Upper lobe of left lung (tissue), 6 donors: ENCODE measurements around the gene RPGRIP1L. TPM values are rescaled to one million over a fixed set of nuclear protein-coding genes. Genes with fewer than 3 reads are reported as not detected.

Source experiments
- ATAC-seq, 2 donors: fragments of 200-7000 bp; cut with Tn5 transposase; one replicate each; pipeline ENCODE4 v1.9.1; 2022; ENCODE audit warnings: mild to moderate bottlenecking in 2 of 2, moderate library complexity in 2 of 2; ENCODE audit not compliant: low FRiP score in 2 of 2
- DNase-seq, 2 donors: peaks; one replicate each; pipeline ENCODE4 v3.0.0-alpha.2; 2019 to 2020
- H3K27ac ChIP-seq, 4 donors: fragments of 200-600 bp; sonication (generic); one replicate each; pipeline ENCODE4 v1.5.1; 2016 to 2019
- H3K27me3 ChIP-seq, 4 donors: fragments of 200-600 bp; sonication (generic); one replicate each; pipeline ENCODE4 v1.5.1; 2017 to 2019
- H3K36me3 ChIP-seq, 4 donors: fragments of 200-600 bp; sonication (generic); one replicate each; pipeline ENCODE4 v1.5.1; 2016 to 2019
- H3K4me1 ChIP-seq, 4 donors: fragments of 200-600 bp; sonication (generic); one replicate each; pipeline ENCODE4 v1.5.1; 2018 to 2019
- H3K4me3 ChIP-seq, 4 donors: fragments of 200-600 bp; sonication (generic); one replicate each; pipeline ENCODE4 v1.5.1; 2017 to 2019; ENCODE audit warnings: mild to moderate bottlenecking in 2 of 4, moderate library complexity in 1 of 4
- H3K9me3 ChIP-seq, 4 donors: fragments of 200-600 bp; sonication (generic); one replicate each; pipeline ENCODE4 v1.5.1; 2018 to 2019
- EP300 ChIP-seq, 4 donors: sonication (generic); formaldehyde crosslinking; IDR thresholded peaks; one replicate each; pipeline ENCODE4 v1.5.1; 2017; ENCODE audit warnings: antibody characterized with exemption in 4 of 4, control low read depth in 2 of 4
- POLR2A ChIP-seq, 4 donors: fragments of 450-650 bp; IDR thresholded peaks; one replicate each; pipeline ENCODE4 v1.5.1; 2016 to 2017; ENCODE audit warnings: antibody characterized with exemption in 4 of 4, mild to moderate bottlenecking in 2 of 4
- POLR2AphosphoS5 ChIP-seq, 2 donors: sonication (generic); formaldehyde crosslinking; IDR thresholded peaks; one replicate each; pipeline ENCODE4 v1.5.1; 2017; ENCODE audit warnings: antibody characterized with exemption in 2 of 2
- WGBS, 2 donors: methylation state at CpG; one replicate each; pipeline ENCODE4 v1.1.5; 2017 to 2018; 5-methylcytosine and 5-hydroxymethylcytosine counted together
- total RNA-seq, 6 donors: library from RNA; depleted of rRNA in 4 of 6; stranded (reverse); fragments of >200 nt in 4 of 6; gene quantifications; one replicate each; pipeline versions ENCODE4 v1.1.0 to v1.2.1, GENCODE V29; 2016 to 2021
- TF ChIP-seq, protein P1 (sequence below), 6 experiments: fragments of 450-650 bp in 4 of 6; fragments of 200-600 bp in 2 of 6; sonication (generic) in 2 of 6; IDR thresholded peaks; one replicate each; pipeline ENCODE4 v1.5.1; 2016 to 2019; ENCODE audit warnings: antibody characterized with exemption in 6 of 6
- donor health status: DM: no; HTN: no; CAD: no; lungs with moderate emphysema.
- donor health status: DM: no; HTN: yes; CAD: no; lungs with severe emphysema.

Gene RPGRIP1L
- 10 to 100 TPM in 1 of 6 donors, 1 to 10 TPM in 5; 2.8 to 15.9 (median 4.0) TPM for total RNA-seq

DNA sequence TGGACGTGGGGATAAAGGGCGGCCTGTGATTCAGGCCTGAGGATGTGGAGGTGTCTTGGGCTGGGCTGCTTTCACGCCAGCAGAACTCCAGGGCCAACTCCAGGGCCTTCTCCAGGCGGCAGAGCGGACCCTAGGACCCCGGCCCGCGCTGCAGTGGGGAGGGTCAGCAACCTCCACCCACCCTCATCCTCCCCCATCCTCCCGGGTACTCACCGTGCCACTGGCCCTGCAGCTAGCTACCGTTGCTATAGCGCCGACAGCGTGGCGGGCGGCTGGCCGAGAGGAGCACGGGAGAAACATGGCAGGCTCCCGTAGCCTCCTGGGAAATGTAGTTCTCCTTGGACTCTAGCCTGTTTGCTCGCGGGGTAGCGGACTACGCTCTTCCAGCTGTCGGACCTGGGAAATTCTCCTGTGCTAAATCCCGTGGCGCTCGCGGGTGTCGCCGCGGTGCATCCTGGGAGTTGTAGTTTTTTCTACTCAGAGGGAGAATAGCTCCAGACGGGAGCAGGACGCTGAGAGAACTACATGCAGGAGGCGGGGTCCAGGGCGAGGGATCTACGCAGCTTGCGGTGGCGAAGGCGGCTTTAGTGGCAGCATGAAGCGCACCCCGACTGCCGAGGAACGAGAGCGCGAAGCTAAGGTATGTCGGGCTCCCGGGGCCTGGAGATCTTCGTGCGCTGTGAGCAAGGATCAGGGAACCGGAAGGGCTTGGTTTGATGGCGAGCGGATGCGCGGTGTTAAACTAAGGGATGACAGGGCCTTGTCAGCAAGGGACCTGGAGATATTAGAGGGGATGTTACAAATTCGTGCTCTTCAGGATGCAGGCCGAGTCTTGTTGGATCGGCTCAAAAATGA lies at the start of gene RPGRIP1L, which contains the start of gene FTO:
RPGRIP1L (minus strand) TSS at position 270 of the 855 bp plus-strand sequence. CDS start 3,136 bp downstream, outside the sequence.
FTO (plus strand) TSS at position 567 of the 855 bp plus-strand sequence.
- ATAC-seq = peak; percentile 100
- Histone ChIP-seq H3K4me1 (peaks cover 9 to 17% (median 14%) of the 10 kb centered on the region in 4 donors), H3K27me3 (no peaks in the 10 kb centered on the region), H3K9me3 (no peaks in the 10 kb centered on the region), H3K27ac (peak within 1 kb of the TSS; percentile 35 to 80 (median 70)), H3K4me3 (peak within 1 kb of the TSS; percentile 65 to 89 (median 74)), H3K36me3 (no peaks in the 10 kb centered on the region)
- 0 to 2% methylated on average over 28 to 31 of the region's 57 CpGs for WGBS, 2 donors
- peak; percentile 95 to 98 for DNase-seq
- TF ChIP-seq EP300 (IDR thresholded peaks at IDR 0.05) (no peak), POLR2A (IDR thresholded peaks at IDR 0.05) (peak in 2 of 4 donors; percentile 36 to 67), POLR2AphosphoS5 (IDR thresholded peaks at IDR 0.05) (peak; percentile 58 to 59)
- TF ChIP-seq, protein P1, sequence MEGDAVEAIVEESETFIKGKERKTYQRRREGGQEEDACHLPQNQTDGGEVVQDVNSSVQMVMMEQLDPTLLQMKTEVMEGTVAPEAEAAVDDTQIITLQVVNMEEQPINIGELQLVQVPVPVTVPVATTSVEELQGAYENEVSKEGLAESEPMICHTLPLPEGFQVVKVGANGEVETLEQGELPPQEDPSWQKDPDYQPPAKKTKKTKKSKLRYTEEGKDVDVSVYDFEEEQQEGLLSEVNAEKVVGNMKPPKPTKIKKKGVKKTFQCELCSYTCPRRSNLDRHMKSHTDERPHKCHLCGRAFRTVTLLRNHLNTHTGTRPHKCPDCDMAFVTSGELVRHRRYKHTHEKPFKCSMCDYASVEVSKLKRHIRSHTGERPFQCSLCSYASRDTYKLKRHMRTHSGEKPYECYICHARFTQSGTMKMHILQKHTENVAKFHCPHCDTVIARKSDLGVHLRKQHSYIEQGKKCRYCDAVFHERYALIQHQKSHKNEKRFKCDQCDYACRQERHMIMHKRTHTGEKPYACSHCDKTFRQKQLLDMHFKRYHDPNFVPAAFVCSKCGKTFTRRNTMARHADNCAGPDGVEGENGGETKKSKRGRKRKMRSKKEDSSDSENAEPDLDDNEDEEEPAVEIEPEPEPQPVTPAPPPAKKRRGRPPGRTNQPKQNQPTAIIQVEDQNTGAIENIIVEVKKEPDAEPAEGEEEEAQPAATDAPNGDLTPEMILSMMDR (IDR thresholded peaks at IDR 0.05) = peak in 4 of 6 experiments; percentile 17 to 39 (median 35)

DNA sequence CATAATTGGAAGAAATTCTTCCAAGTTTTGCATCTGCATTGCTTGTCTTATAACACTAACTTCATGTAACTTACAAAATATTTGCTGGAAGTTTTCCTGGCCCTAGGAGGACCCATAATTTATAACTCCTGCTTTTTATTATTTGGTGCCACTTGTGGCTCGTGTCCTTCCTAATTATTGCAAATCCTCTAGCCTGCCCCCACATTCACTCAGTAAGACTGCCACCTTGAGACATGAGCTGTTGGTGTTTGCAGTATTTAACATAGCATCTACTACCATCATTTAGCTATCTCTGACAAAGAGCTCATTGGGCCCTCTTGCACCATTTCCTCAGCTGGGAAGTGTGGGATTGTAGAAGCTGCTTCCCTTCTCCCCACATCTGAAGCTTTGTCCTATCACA lies 49.8 kb upstream of the RPGRIP1L start:
- Histone ChIP-seq H3K27ac (no peak overlapping the region), H3K36me3 (no peaks in the 10 kb centered on the region), H3K4me3 (no peak overlapping the region), H3K4me1 (peaks cover 11 to 18% (median 13%) of the 10 kb centered on the region in 4 donors), H3K27me3 (no peaks in the 10 kb centered on the region), H3K9me3 (no peaks in the 10 kb centered on the region)
- no peak for ATAC-seq
- no peak for TF ChIP-seq POLR2A (IDR thresholded peaks at IDR 0.05)
- TF ChIP-seq EP300 (IDR thresholded peaks at IDR 0.05) = no peak
- TF ChIP-seq, protein P1 (IDR thresholded peaks at IDR 0.05) = no peak
- no peak for TF ChIP-seq POLR2AphosphoS5 (IDR thresholded peaks at IDR 0.05)
- 68 to 88% methylated on average over 1 of the region's 1 CpG for WGBS, 2 donors
- DNase-seq = no peak

DNA sequence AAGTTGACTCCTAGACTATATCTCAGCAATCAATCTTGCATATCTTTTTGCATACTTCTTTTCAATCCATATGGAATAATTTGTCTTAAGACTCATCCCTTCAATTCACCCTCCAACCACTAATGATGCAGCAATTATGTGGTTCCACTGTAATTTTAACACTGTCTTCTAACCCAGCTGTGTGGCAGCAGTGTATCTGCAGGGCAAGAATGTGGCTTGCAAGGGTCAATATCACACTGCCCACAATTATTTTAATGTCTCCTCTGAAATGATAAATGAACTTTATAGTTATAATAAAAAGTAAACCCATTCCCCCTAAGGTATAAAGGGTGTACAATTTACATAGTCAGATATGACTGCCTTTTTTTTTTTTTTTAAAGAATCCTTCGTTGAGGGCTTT lies 48.9 kb upstream of the RPGRIP1L start:
- 68% methylated on average over 1 of the region's 1 CpG for WGBS, 2 donors
- DNase-seq (no peak), ATAC-seq (no peak)
- TF ChIP-seq EP300 (IDR thresholded peaks at IDR 0.05) (no peak), POLR2AphosphoS5 (IDR thresholded peaks at IDR 0.05) (no peak), POLR2A (IDR thresholded peaks at IDR 0.05) (no peak)
- TF ChIP-seq, protein P1 (IDR thresholded peaks at IDR 0.05) = no peak
- H3K36me3 ChIP-seq = no peaks in the 10 kb centered on the region
- H3K27ac ChIP-seq = no peak overlapping the region
- no peaks in the 10 kb centered on the region for H3K9me3 ChIP-seq
- H3K27me3 ChIP-seq = no peaks in the 10 kb centered on the region
- H3K4me3 ChIP-seq = no peak overlapping the region
- H3K4me1 ChIP-seq = peaks cover 11 to 18% (median 13%) of the 10 kb centered on the region in 4 donors

DNA sequence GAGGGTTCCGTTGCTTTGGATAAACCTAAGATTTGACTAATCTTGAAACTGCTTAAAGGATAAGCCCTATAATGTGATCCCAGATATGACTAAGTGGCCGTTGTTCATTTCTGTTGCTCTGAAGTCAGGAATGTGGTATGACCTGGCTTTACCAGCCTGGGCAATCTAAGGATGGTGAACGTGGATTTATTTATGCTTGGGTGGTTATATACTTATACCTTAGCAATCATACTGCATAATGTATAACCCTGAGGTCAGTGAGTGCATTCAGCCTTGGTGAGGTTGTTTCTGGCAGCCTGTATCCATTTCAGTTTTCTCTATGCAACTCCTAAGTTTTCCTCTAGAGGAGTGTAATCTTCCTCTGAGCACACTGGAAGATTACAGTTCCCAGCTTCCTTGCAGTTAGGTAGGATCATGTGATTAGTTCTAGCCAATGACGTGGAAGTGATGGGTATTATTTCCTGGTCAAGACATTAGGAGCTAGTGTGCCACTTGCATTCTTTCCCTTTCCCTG lies 42.2 kb upstream of the RPGRIP1L start:
- no peak overlapping the region for H3K4me3 ChIP-seq
- ATAC-seq (no peak), DNase-seq (no peak)
- TF ChIP-seq POLR2AphosphoS5 (IDR thresholded peaks at IDR 0.05) (no peak), POLR2A (IDR thresholded peaks at IDR 0.05) (no peak), EP300 (IDR thresholded peaks at IDR 0.05) (no peak)
- TF ChIP-seq, protein P1 (IDR thresholded peaks at IDR 0.05) = peak in 1 of 6 experiments; percentile 12
- no peaks in the 10 kb centered on the region for H3K36me3 ChIP-seq
- no peaks in the 10 kb centered on the region for H3K9me3 ChIP-seq
- H3K27me3 ChIP-seq = no peaks in the 10 kb centered on the region
- WGBS, 2 donors = 76% methylated on average over 4 of the region's 4 CpGs
- no peak overlapping the region for H3K27ac ChIP-seq
- peaks cover 13 to 30% (median 17%) of the 10 kb centered on the region in 4 donors for H3K4me1 ChIP-seq
